Measurements from ENCODE around the gene INTS6. TPM values are rescaled to one million over a fixed set of nuclear protein-coding genes. Genes with fewer than 3 reads are reported as not detected.
"Not testable (repeated sequence)": the region's sequence is repeated elsewhere in the genome, so short reads cannot be mapped to it uniquely, and the experiment has no call there.

INTS6 gene
- total RNA-seq, 1 donor from 2014 or later = 44.7 TPM

DNA sequence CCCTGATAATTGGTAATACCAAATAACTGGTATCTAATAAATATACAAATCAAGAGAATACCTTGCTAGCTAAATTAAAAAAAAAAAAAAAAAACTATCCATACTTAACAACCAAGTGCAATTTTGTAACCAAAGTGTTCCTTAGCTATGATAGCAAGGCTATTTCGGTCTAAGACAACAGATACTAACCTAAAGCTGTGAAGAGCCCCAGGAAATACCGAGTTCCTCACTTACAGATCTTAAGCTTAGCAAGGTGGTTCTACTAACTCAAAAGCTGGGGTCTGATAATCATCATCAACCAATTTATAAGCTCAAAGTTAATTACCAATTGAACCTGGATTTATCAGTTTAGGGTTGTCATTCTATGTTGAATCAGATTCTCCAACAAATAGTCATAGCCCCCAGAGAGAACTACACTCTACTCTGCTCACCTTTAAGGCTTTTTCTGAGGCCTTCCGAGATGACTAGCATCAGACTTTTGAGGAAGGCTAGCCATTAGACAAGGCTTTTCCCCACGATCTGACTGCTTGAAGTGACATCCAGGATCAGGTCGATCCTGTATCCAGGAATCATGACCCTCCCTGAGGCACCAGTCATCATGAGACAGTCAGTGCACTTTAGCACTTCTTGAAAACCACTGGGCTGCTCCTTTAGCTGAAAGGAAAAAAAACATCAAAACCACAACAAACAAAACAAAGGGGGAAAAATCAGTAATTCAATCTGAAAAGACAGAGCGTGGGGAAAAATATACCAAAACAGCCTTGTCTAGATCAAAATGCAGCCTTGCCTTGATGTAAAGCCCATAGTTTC lies 31.9 kb downstream of the INTS6 start:
- TF ChIP-seq, protein P1, sequence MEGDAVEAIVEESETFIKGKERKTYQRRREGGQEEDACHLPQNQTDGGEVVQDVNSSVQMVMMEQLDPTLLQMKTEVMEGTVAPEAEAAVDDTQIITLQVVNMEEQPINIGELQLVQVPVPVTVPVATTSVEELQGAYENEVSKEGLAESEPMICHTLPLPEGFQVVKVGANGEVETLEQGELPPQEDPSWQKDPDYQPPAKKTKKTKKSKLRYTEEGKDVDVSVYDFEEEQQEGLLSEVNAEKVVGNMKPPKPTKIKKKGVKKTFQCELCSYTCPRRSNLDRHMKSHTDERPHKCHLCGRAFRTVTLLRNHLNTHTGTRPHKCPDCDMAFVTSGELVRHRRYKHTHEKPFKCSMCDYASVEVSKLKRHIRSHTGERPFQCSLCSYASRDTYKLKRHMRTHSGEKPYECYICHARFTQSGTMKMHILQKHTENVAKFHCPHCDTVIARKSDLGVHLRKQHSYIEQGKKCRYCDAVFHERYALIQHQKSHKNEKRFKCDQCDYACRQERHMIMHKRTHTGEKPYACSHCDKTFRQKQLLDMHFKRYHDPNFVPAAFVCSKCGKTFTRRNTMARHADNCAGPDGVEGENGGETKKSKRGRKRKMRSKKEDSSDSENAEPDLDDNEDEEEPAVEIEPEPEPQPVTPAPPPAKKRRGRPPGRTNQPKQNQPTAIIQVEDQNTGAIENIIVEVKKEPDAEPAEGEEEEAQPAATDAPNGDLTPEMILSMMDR (conservative IDR thresholded peaks at IDR 0.05) = no peak
- no peak overlapping the region for H3K27ac Mint-ChIP-seq
- no peak overlapping the region for H3K4me3 Mint-ChIP-seq

DNA sequence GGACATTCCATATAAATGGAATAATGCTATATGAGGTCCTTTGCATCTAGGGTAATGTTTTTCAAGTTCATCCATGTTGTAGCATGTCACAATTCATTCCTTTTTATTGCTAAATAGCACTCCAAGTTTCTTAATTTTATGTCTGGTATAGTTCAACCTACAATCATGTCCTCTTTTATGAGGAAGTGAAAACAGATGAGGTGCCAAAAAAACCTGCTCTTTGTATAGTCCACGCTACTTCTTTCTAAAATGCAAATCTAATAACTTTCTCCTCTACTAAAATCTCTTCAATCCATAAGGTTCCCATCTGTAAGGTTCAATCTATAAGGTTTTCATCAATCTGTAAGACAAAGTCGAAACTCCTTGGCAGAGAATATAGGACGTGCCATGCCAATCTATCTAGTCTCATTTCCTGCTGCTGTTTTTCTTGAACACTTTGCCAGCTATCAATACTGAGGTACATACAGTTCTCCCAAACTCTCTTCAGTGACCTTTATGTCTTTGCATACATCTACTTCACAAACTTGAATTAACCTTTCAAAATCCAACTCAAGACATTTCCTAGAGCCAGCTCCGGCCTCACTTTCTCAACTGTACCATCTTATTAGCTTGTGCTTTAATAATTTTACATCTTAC lies 33.7 kb downstream of the INTS6 start:
- no peak overlapping the region for H3K27ac Mint-ChIP-seq
- H3K9me3 Mint-ChIP-seq = no peaks in the 10 kb centered on the region
- H3K36me3 Mint-ChIP-seq = peaks cover 44% of the 10 kb centered on the region
- no peaks in the 10 kb centered on the region for H3K27me3 Mint-ChIP-seq
- TF ChIP-seq, protein P1 (conservative IDR thresholded peaks at IDR 0.05) = no peak
- H3K4me1 Mint-ChIP-seq (ENCODE audit: unreplicated experiment) = peaks cover 10% of the 10 kb centered on the region
- no peak for DNase-seq (ENCODE audit: extremely low spot score, unreplicated experiment)
- no peak overlapping the region for H3K4me3 Mint-ChIP-seq

More for the DNA sequence above, 31.9 kb downstream of the INTS6 start:
- peaks cover 40% of the 10 kb centered on the region for H3K36me3 Mint-ChIP-seq
- DNase-seq (ENCODE audit: extremely low spot score, unreplicated experiment) = no peak
- peaks cover 15% of the 10 kb centered on the region for H3K4me1 Mint-ChIP-seq (ENCODE audit: unreplicated experiment)
- H3K27me3 Mint-ChIP-seq = no peaks in the 10 kb centered on the region
- H3K9me3 Mint-ChIP-seq = no peaks in the 10 kb centered on the region

DNA sequence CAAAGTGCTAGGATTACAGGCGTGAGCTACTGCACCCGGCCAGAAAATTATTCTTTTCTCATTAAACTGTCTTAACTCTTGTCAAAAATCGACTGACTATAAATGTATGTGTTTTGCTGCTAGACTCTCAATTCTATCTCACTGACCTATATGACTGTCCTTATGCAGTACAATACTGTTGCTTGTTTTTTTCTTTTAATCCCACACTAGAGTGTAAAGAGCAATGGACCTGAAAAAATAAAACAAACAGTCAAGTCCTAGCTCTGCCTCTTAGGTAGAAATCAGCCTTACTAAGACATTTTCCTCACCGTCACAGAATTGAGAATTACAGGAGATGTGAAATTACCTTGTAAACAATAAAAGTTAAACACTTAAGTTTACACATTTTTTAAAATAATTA lies 35.1 kb downstream of the INTS6 start:
- no peak overlapping the region for H3K27ac Mint-ChIP-seq
- no peak overlapping the region for H3K4me3 Mint-ChIP-seq
- TF ChIP-seq, protein P1 (conservative IDR thresholded peaks at IDR 0.05) = no peak
- peaks cover 43% of the 10 kb centered on the region for H3K36me3 Mint-ChIP-seq
- H3K27me3 Mint-ChIP-seq = no peaks in the 10 kb centered on the region
- H3K9me3 Mint-ChIP-seq = no peaks in the 10 kb centered on the region
- peaks cover 10% of the 10 kb centered on the region for H3K4me1 Mint-ChIP-seq (ENCODE audit: unreplicated experiment)
- DNase-seq (ENCODE audit: extremely low spot score, unreplicated experiment) = no peak

DNA sequence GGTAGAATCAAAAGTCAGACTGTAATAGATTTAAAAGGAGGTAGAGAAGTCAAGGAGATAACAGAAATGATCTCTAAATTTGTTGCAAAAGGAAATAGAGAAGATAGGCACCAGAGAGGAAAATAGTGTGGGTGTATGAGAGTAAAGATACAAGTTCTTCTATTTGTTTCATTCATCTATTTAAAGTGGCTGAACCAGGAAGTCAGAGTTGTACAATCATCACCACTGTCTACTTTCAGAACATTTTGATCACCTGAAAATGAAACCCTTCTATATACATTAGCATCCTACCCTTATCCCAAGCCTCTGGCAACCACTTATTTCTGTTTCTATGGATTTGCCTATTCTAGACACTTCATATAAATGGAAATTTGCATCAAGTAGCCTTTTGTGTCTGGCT lies 36.7 kb downstream of the INTS6 start:
- H3K27me3 Mint-ChIP-seq = no peaks in the 10 kb centered on the region
- H3K27ac Mint-ChIP-seq = no peak overlapping the region
- DNase-seq (ENCODE audit: extremely low spot score, unreplicated experiment) = no peak
- no peaks in the 10 kb centered on the region for H3K9me3 Mint-ChIP-seq
- TF ChIP-seq, protein P1 (conservative IDR thresholded peaks at IDR 0.05) = no peak
- no peak overlapping the region for H3K4me3 Mint-ChIP-seq
- peaks cover 7% of the 10 kb centered on the region for H3K4me1 Mint-ChIP-seq (ENCODE audit: unreplicated experiment)
- peaks cover 39% of the 10 kb centered on the region for H3K36me3 Mint-ChIP-seq

DNA sequence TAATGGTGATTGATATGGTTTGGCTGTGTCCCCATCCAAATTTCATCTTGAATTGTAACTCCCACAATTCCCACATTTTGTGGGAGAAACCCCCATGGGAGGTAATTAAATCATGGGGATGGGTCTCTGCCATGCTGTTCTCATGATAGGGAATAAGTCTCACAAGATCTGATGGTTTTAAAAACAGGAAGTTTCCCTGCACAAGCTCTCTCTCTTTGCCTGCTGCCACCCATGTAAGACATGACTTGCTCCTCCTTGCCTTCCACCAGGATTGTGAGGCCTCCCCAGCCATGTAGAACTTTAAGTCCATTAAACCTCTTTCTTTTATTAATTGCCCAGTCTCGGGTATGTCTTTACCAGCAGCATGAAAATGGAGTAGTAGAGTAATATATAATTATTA lies 37.5 kb downstream of the INTS6 start:
- DNase-seq (ENCODE audit: extremely low spot score, unreplicated experiment); H3K27ac Mint-ChIP-seq; H3K4me3 Mint-ChIP-seq; H3K4me1 Mint-ChIP-seq (ENCODE audit: unreplicated experiment); H3K9me3 Mint-ChIP-seq; H3K27me3 Mint-ChIP-seq: not testable (repeated sequence)
- H3K36me3 Mint-ChIP-seq = peaks cover 40% of the 10 kb centered on the region

DNA sequence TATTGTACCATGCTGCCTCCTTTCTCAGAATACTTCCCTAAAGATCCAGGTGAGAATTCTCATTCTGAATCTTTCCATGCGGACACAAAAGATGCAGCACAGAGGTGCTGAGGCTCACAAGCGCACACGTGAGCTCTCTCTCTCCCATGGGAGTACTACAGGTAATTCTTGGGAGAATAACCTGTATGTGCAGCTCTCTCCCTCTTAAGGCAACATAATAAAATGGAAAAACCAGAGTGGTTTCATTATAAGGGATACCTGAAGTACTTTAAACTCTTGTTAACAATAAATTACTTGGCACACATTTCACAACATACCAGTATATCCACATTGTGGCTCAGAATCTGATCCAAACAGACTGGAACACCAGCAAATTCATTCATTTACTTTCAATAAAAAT lies 40.4 kb downstream of the INTS6 start:
- TF ChIP-seq, protein P1 (conservative IDR thresholded peaks at IDR 0.05) = no peak
- Mint-ChIP-seq H3K4me3 (no peak overlapping the region), H3K27me3 (no peaks in the 10 kb centered on the region), H3K36me3 (peaks cover 28% of the 10 kb centered on the region), H3K9me3 (no peaks in the 10 kb centered on the region), H3K4me1 (ENCODE audit: unreplicated experiment) (no peaks in the 10 kb centered on the region), H3K27ac (no peak overlapping the region)
- no peak for DNase-seq (ENCODE audit: extremely low spot score, unreplicated experiment)

Measured in type B pancreatic cell (in vitro differentiated cells).